ENCODE results near the gene OTOR.

GRCh38 chr20:16764560-16764959 is 16.4 kb downstream of the OTOR start:
- TF ChIP-seq, protein P1, sequence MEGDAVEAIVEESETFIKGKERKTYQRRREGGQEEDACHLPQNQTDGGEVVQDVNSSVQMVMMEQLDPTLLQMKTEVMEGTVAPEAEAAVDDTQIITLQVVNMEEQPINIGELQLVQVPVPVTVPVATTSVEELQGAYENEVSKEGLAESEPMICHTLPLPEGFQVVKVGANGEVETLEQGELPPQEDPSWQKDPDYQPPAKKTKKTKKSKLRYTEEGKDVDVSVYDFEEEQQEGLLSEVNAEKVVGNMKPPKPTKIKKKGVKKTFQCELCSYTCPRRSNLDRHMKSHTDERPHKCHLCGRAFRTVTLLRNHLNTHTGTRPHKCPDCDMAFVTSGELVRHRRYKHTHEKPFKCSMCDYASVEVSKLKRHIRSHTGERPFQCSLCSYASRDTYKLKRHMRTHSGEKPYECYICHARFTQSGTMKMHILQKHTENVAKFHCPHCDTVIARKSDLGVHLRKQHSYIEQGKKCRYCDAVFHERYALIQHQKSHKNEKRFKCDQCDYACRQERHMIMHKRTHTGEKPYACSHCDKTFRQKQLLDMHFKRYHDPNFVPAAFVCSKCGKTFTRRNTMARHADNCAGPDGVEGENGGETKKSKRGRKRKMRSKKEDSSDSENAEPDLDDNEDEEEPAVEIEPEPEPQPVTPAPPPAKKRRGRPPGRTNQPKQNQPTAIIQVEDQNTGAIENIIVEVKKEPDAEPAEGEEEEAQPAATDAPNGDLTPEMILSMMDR (IDR thresholded peaks at IDR 0.05; ENCODE audit: insufficient read depth, low read length) = no peak
- TF ChIP-seq POLR2AphosphoS5 (IDR thresholded peaks at IDR 0.05; ENCODE audit: low read depth) (no peak), GABPA (IDR thresholded peaks at IDR 0.05; ENCODE audit: low read depth) (no peak), SPI1 (IDR thresholded peaks at IDR 0.05; ENCODE audit: borderline replicate concordance, low read depth) (no peak)
- TF ChIP-seq, protein P2, sequence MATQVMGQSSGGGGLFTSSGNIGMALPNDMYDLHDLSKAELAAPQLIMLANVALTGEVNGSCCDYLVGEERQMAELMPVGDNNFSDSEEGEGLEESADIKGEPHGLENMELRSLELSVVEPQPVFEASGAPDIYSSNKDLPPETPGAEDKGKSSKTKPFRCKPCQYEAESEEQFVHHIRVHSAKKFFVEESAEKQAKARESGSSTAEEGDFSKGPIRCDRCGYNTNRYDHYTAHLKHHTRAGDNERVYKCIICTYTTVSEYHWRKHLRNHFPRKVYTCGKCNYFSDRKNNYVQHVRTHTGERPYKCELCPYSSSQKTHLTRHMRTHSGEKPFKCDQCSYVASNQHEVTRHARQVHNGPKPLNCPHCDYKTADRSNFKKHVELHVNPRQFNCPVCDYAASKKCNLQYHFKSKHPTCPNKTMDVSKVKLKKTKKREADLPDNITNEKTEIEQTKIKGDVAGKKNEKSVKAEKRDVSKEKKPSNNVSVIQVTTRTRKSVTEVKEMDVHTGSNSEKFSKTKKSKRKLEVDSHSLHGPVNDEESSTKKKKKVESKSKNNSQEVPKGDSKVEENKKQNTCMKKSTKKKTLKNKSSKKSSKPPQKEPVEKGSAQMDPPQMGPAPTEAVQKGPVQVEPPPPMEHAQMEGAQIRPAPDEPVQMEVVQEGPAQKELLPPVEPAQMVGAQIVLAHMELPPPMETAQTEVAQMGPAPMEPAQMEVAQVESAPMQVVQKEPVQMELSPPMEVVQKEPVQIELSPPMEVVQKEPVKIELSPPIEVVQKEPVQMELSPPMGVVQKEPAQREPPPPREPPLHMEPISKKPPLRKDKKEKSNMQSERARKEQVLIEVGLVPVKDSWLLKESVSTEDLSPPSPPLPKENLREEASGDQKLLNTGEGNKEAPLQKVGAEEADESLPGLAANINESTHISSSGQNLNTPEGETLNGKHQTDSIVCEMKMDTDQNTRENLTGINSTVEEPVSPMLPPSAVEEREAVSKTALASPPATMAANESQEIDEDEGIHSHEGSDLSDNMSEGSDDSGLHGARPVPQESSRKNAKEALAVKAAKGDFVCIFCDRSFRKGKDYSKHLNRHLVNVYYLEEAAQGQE (IDR thresholded peaks at IDR 0.05; ENCODE audit: insufficient replicate concordance, low read depth) = no peak

Data from HL-60 (cell line).